ENCODE data around the gene TAGLN. TPM values are rescaled to one million over a fixed set of nuclear protein-coding genes. Genes with fewer than 3 reads are reported as not detected.
"Not testable (repeated sequence)": the region's sequence is repeated elsewhere in the genome, so short reads cannot be mapped to it uniquely, and the experiment has no call there.

The TAGLN gene
- polyA plus RNA-seq, 3 donors: 124 to 132 (median 129) TPM

- no peak for DNase-seq (ENCODE audit: low read depth in 3 of 3, low spot score in 2 of 3)
Measured at GRCh38 chr11:117180661-117181585, 18.2 kb upstream of the TAGLN start.

- no peak for DNase-seq (ENCODE audit: low read depth in 3 of 3, low spot score in 2 of 3)
Measured at GRCh38 chr11:117181586-117182550, 17.3 kb upstream of the TAGLN start.

- DNase-seq (ENCODE audit: low read depth in 3 of 3, low spot score in 2 of 3): no peak
Measured at GRCh38 chr11:117182551-117182935, 16.6 kb upstream of the TAGLN start.

- DNase-seq (ENCODE audit: low read depth in 3 of 3, low spot score in 2 of 3): not testable (repeated sequence)
Measured at GRCh38 chr11:117183178-117183577, 16.0 kb upstream of the TAGLN start.

- no peak for DNase-seq (ENCODE audit: low read depth in 3 of 3, low spot score in 2 of 3)
Measured at GRCh38 chr11:117183724-117184349, 15.3 kb upstream of the TAGLN start.

GRCh38 chr11:117185736-117186430 lies 13.3 kb upstream of the TAGLN start:
- no peak for DNase-seq (ENCODE audit: low read depth in 3 of 3, low spot score in 2 of 3)

- DNase-seq (ENCODE audit: low read depth in 3 of 3, low spot score in 2 of 3): no peak
Measured at GRCh38 chr11:117186431-117186761, 12.8 kb upstream of the TAGLN start.

- no peak for DNase-seq (ENCODE audit: low read depth in 3 of 3, low spot score in 2 of 3)
Measured at GRCh38 chr11:117187007-117187406, 12.2 kb upstream of the TAGLN start.

- DNase-seq (ENCODE audit: low read depth in 3 of 3, low spot score in 2 of 3): no peak
Measured at GRCh38 chr11:117187428-117187798, 11.8 kb upstream of the TAGLN start.

- DNase-seq (ENCODE audit: low read depth in 3 of 3, low spot score in 2 of 3): no peak
Measured at GRCh38 chr11:117187799-117188481, 11.2 kb upstream of the TAGLN start.

- no peak for DNase-seq (ENCODE audit: low read depth in 3 of 3, low spot score in 2 of 3)
Measured at GRCh38 chr11:117188620-117189081, 10.5 kb upstream of the TAGLN start.

- DNase-seq (ENCODE audit: low read depth in 3 of 3, low spot score in 2 of 3): no peak
Measured at GRCh38 chr11:117189191-117189940, 9.8 kb upstream of the TAGLN start.

GRCh38 chr11:117189941-117190544 lies 9.1 kb upstream of the TAGLN start:
- no peak for DNase-seq (ENCODE audit: low read depth in 3 of 3, low spot score in 2 of 3)

- no peak for DNase-seq (ENCODE audit: low read depth in 3 of 3, low spot score in 2 of 3)
Measured at GRCh38 chr11:117191680-117192400, 7.3 kb upstream of the TAGLN start.

GRCh38 chr11:117192401-117192875 lies 6.7 kb upstream of the TAGLN start:
- no peak for DNase-seq (ENCODE audit: low read depth in 3 of 3, low spot score in 2 of 3)

- DNase-seq (ENCODE audit: low read depth in 3 of 3, low spot score in 2 of 3): no peak
Measured at GRCh38 chr11:117193130-117194020, 5.8 kb upstream of the TAGLN start.

GRCh38 chr11:117194267-117194666 lies 4.9 kb upstream of the TAGLN start:
- no peak for DNase-seq (ENCODE audit: low read depth in 3 of 3, low spot score in 2 of 3)
